CD4-positive, alpha-beta T cell treated with Interleukin-6 at 100 ng/mL for 8 hours (primary cell): ENCODE measurements around the gene DUSP7.
"Not testable (repeated sequence)": the region's sequence is repeated elsewhere in the genome, so short reads cannot be mapped to it uniquely, and the experiment has no call there.

ENCODE experiments used
- DNase-seq: peaks from one replicate; pipeline ENCODE4 v3.0.0-alpha.2; 2020; ENCODE audit warnings: mixed read lengths, low spot score

The DUSP7 gene

DNA sequence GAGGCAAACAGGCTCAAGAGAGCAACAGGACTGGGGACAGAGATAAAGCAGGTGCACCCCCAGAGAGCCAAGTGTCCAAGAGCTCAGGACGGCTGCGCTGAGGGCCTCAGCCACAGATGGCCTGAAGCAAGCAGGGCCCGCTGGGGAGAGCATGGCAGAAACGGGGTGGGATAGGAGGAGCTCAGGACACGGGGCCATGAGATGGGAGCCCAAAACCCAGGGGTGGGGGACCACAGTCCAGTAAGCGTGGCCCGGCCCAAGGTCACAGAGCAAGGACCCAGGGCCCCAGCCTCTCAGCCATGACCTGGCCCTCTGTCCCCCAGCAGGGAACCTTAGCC is 9.5 kb downstream of the DUSP7 start:
- no peak for DNase-seq

DNA sequence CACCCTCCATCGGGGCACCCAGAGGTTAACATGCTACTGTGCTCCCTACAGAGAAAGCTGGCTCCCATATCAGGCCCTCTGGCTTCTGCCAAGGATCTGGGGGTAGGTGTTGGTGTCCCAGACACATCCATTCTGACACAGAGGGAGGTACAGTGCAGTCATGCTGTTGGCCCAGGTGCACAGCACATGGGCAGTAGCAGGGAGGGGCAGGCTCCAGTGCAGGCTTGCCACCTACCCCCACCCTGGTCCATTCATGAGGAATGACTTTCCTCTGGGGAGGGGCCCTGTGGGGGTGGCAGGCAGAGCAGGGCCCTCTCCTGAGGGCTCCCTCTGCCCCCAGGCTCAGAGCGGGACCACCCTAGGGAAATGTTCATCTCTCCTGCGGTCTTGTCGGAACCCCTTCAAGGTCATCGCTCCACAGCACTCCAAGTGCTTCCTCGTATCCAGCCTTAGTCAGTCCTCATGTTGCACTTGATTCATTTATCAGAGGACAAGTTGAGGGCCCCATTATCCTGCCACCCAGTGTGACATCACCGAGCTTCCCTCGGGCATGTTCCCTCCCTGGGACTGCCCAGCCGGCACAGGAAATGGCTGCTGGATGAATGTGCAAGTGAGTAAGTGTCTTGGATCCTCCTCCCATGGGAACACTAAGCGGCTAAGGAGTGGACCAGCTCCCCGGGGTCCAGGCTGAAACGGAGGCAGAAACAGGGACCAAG is 10.0 kb downstream of the DUSP7 start:
- no peak for DNase-seq

GRCh38 chr3:52044869-52045619 is 11.3 kb downstream of the DUSP7 start:
- DNase-seq, result no peak

DNA sequence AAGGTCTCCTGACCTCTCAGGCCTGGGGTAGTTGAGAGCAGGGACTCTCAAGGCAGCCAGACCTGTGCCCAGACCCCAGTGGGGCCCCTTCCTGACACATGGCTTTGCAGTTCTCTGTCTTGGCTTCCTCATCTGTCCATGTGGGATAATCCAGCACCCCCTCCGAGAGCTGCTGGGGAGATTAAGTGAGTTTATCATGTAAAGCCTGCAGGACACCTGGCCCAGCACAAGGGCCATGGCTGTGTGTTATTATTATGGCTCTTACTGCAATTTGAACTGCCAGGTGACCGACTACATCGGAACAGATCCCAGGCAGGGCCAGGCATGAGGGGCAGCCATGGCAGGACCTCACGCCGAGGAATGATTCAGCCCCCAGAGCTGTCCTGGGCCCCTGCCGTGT is 12.6 kb downstream of the DUSP7 start:
- DNase-seq, result no peak

DNA sequence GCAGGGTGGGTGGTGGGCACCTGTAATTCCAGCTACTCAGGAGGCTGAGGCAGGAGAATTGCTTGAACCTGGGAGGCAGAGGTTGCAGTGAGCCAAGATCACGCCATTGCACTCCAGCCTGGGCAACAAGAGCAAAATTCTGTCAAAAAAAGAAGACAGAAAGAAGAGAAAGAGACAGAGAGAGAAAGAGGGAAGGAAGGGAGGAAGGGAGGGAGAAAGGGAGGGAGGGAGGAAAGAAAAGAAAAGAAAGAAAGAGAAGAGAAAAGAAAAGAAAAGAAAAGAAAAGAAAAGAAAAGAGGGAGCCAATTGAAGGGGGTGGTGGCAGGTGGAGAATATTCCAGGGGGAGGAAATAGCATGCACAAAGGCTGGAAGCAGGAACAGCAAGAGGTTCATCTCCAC is 13.3 kb downstream of the DUSP7 start:
- DNase-seq, result not testable (repeated sequence)

DNA sequence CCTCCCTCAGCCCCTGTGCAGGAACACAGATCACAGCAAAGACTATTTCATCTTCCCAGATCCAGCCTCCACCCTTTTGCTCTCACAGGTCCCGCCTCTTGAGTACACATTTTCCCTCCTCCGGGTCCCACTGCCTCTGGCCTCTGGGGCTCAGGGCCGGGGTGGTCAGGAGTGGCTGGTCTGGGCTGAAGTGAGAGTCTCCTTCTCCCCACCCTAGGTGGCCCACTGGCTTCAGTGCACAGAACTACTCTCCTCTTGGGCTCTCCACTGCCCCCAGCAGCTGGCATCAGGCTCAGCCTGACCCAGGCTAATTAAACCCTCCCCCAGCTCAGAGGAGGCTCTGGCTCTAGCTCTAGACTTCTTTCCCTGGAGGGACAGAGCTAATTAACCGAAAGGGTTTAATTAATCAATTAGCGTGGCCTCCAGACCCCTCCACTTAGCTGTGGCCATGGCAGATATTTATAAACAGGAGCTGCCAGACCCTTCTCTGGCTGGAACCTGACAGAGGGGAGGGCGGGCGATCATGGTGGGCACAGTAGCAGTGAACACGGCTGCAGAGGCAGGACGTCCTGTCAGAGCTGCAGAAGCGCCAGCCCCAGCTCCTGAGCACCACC is 15.1 kb downstream of the DUSP7 start:
- no peak for DNase-seq

GRCh38 chr3:52040600-52040999 is 15.8 kb downstream of the DUSP7 start:
- no peak for DNase-seq

GRCh38 chr3:52039846-52040245 is 16.5 kb downstream of the DUSP7 start:
- DNase-seq, result no peak

GRCh38 chr3:52039426-52039825 is 16.9 kb downstream of the DUSP7 start:
- DNase-seq, result no peak

DNA sequence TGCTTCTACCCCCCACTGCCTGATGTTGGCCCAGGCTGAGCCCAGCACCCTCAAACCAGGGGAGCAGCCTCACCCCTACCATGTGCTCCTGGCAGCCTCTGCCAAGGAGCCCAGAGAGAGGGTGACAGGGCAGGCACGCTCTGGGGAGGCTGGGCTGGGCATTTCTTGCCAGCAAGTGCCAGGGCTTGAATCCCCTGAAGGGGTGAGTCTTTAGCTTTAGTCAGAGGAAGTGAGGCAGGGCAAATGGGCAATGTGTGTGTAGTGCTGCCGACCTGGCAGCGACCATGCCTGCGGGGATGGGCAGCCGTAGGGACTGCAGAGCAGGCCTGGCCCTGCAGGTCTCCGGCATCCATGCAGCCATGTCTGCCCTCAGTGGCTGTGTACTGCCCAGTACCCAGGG is 18.1 kb downstream of the DUSP7 start:
- DNase-seq, result no peak

DNA sequence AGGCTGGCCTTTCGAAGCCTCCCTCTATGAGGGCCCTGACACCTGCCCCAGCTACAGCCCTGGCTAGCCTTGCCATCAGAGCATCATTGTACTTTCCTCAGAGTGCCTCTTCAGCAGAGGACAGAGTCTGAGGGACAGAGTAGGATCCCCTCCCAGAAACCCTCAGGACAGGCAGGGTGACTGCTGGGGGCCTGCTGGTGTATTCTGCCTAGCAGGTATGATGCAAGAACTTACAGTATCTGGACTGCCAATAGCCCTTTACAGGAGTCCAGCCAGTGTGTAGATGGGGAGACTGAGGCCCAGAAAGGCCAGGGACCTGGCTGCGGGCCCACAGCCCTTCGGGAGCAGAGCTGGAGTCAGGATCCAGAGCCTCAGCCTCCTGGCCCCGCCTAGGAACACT is 19.1 kb downstream of the DUSP7 start:
- no peak for DNase-seq

DNA sequence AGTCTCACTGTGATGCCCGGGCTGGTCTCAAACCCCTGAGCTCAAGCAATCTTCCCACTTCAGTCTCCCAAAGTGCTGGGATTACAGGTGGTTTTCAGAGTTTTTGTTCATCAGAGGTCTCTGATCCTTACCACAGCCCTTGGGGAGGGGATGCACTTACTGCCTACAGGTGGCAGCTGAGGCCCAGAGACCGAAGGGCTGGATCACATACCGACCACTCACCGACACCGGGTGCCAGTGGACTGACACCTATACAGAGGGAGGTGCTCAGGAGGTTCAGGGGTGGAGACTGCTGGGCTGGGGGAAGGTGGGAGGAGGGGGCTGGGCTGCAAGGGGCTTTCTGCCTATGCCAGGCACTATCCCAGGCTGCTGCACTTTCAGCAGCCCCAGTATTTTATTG is 19.5 kb downstream of the DUSP7 start:
- DNase-seq, result peak; percentile 33

GRCh38 chr3:52036222-52036694 is 20.1 kb downstream of the DUSP7 start:
- DNase-seq, result no peak

DNA sequence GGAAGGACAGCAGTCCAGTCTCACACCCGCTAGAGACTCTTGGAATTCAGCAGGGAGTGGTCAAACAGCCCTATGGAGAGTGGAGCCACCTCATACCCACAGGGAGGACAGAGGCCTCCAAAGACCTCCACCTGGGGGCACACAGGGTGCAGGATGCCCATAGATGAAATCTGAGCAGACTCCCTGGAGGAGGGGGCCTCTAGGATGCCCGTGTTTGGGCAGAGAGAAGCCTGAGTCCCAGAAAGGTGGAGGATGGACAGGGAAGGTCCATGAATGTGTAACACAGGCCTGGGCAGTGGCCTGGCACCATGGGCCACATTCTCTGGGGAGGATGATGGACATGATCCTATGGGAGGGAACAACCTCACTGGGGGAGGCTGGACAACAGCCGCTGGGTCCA is 21.7 kb downstream of the DUSP7 start:
- DNase-seq, result no peak

DNA sequence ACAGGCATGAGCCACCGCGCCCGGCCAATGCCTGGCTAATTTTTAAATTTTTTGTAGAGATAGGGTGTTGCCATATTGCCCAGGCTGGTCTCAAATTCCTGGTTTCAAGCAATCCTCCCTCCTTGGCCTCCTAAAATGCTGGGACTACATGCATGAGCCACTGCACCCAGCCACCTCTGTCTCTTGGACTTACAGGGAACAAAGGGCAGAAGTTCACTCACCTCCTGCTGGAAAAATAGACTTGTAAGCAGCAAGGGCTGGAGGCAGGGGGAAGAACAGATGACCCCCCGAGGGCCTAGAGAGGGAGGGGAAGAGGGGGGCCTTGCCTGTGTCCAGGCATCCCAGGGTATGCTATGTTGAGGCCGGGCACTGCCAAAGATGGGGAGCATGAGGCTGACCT is 22.2 kb downstream of the DUSP7 start:
- DNase-seq, result no peak

- not testable (repeated sequence) for DNase-seq
These were observed 22.6 kb downstream of the DUSP7 start for GRCh38 chr3:52033748-52034147.

DNA sequence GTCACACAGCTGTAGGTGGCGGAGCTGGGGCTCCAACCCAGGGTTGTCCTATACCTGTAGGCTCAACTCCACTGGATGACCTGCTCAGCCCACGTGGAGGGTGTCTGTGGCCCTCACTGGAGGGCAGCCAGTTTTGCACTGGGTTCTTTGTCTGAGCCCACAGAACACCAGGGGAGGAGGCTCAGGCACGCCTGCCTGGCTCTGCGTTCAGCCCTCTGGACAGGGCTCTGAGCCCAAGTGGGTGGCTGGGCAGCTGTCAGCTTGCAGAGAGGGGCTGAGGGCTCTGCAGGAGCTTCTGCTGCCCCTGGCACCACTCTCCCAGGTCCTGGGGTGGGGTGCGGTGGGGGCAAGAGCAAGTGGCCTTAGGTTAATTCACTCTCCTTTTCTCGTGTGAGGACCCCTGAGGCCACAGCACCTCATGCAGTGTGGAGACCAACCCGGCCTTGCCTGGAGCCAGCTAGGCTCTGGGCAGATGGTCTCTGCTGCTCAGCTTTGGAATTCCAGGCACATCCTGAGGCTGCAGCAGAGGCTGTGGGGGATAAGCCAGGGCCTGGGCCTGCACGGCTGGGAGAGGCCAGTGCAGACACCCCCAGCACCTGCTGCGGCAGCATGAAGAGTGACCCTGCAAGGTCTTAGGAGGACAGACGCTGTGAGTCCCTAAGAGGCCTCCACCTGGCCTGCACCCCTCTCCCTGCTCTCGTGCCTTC is 23.5 kb downstream of the DUSP7 start:
- DNase-seq, result no peak

DNA sequence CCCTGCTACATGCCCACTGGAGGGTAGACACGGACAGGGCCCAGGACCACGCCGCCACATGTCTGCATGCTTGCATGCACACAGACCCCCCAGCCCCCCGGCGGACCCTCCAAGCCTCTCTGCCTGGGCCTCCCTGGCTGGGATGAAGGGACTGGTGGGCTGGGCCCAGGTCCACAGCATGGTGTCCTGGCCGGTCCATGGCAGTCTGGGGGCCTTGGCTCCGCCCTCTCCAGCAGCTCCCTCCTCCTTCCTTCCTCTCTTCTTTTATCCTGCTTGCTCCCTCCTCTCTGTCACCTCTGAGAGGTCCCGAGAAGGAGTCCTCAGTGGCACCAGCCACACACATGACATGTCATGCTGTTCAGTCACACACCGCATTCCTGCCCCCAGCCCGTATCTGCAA is 24.5 kb downstream of the DUSP7 start:
- no peak for DNase-seq

- no peak for DNase-seq
These were observed 25.6 kb downstream of the DUSP7 start for GRCh38 chr3:52030714-52031310.

DNA sequence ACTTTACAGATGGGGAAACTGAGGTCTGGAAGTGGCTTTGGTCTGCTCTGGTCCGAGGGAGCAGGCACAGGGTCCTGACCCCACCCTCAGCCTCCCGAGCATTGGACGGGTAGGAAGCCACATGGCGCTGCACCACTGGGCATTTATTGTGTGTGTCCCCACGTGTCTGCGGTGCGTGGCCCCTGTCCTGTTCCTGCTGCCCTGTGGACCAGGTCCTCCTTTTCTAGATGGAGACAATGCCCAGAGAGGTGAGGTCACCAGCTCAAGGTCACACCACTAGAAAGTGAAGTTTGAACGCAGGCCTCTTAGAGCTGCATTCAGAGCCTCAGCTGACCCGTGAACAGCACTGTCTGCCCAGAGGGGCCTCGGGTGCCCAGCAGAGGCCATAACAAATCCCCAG is 26.8 kb downstream of the DUSP7 start:
- no peak for DNase-seq

DNA sequence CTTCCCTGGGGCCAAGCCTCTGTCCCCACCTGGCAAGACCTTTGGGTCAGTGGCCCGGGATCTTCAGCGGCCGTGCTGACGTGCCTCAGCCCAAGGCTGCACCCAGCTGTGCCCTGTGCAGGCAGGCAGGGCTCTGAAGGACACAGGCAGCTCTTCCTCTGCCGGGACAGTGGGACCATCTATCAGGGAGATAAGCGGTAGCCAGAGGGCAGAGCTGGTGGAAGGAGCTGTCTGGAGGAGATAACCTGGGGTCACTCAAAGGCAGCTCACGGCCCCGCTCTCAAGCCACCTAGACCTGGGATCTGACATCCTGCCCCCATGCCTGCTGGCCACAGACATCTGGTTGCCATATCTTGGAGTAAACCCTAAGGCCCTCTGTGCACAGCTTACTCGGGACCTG is 27.3 kb downstream of the DUSP7 start:
- DNase-seq, result no peak

GRCh38 chr3:52028572-52028971 is 27.8 kb downstream of the DUSP7 start:
- DNase-seq, result no peak
